ENCODE data around the gene SLC7A5.
"Not testable (repeated sequence)": the region's sequence is repeated elsewhere in the genome, so short reads cannot be mapped to it uniquely, and the experiment has no call there.

SLC7A5 gene

GRCh38 chr16:87832741-87833502 lies 36.4 kb downstream of the SLC7A5 start:
- no peak for DNase-seq (ENCODE audit: low spot score)

DNA sequence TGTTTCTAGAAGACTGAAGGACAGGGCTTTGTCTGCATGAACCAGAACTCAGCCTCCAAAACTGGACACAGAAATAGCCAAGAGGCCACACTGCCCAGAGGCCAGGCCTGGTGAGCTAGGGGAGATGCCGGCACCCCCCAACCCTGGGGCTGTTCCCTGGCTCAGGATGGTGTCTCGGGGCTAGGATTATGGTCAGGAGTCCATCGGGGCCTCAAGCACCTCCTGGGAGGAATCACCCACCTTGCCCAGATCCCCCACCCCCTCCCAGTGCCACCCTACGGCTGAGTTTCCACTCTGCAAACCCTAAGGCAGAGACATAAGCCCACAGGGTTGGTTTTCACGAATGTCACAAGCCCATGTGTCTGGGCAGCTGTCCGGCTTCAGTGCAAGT lies 37.2 kb downstream of the SLC7A5 start:
- DNase-seq (ENCODE audit: low spot score) = no peak

DNA sequence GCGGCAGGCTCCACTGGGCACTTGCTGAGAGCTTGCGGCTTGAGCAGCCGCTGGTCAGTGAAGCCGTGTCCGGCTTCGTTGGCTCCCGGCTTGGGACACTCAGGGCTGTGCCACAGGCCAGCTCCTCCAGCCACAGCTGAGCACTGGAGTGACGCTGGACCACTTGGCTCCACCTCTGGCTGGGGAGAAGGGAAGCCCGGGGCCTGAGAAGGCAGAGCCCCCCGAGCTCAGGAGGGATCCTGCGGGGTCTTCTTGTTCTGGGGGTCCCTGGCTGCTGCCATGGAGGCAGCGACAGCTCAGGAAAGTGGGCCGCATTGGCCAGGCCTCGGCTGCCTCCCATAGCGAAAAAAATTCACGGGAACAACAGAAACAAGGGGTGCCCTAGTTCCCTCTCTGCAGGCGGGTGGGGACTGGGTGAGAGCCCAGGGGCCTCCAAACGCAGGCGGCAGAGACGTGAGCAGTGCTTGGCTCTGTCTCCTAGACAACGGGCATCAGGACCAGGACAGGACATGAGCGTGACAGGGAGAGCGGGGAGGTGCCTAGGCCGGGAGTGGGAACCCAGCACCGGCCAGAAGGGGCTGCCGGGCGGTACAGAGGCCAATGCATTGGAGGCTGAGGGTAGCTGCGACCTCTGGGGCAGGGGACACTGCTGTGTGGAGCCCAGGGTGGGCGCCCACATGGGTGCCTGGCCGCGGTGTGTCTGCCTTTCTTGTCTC lies 37.7 kb downstream of the SLC7A5 start:
- DNase-seq (ENCODE audit: low spot score) = no peak

DNA sequence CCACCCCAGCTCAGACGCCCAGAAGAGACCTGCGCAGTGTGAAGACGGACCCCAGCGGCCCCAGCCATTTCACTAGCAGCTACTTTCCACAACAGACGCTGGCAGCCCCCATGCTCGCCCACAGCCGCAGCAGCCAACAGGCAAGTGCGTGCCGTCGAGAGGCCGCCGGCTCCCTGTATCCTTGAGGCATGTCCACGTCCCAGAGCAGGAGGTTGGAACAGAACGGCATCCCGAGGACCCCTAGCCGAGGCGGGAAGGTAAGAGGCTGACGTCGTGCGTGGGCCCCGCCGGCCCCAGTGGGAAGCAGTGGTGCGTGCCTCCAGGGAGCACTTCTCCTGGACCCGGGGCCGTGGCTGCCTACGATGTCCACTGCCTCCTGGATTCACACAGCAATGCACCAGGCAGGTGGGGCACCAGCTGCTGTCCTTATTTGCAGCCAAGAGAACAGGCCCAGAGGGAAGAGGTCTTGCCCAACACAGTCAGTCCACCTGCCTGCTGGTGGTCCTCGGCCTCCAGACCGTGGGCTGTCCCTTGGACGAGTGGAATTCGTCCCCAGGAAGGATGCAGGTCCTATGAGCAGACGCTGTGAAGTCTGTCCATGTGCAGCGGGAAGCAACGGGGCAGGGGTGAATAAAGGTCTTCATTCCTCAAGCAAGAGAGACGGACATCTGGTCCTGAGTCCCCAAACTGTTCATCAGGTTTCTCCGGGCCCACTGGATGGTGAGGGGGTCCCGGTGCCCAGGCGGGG lies 38.5 kb downstream of the SLC7A5 start:
- no peak for DNase-seq (ENCODE audit: low spot score)

- DNase-seq (ENCODE audit: low spot score) = no peak
These were observed 39.2 kb downstream of the SLC7A5 start for GRCh38 chr16:87829988-87830672.

DNA sequence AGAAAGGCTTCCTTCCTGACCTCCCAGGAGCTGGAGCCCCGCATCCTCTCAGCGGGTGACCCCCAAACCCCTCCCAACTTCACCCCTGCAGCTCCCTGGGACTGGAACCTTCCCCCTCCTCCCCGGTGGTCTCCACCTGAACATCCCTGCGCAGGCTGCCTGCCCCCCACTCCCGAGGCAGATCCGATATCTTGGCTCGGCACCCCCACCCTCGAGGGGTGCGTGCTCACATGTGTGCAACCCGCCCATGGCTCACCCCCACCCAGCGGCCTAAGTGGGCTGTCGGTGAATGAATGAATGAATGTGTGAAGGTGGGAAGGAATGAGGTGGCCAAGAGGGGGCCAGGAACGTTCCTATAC lies 39.7 kb downstream of the SLC7A5 start:
- DNase-seq (ENCODE audit: low spot score) = no peak

DNA sequence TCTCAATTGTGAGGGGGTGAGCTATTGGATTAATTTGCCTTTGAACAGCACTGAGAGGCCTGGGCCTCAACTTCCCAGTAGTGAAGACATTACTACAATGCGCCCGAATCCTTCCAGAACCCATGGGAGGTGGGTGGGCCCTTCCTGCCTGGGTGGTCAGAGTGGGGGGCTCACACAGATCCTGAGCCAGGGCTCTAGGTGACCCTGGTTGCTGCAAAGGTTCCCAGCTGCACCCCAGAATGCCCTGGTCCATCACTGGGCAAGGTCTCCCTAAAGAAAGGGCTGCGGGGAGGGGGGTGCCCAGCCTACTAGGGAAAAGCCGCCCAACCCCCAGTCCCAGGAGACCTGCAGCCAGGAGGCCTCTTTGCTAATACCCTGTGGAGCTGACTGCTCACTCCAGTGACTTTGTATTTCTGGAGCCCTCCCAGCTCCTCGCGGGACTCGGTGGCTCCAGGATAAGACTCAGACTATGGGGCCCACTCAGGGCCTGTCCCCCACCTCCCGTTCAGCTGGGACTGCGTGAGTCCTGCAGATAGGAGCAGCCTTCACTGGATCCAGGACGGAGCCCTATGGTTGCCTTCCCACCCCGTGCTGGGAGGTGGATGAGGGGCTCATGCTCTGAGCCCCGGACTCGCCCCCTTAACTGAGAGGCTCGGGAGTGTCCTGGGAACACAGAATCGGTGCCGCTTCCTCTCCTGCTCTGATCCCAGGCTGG lies 40.2 kb downstream of the SLC7A5 start:
- DNase-seq (ENCODE audit: low spot score) = no peak

DNA sequence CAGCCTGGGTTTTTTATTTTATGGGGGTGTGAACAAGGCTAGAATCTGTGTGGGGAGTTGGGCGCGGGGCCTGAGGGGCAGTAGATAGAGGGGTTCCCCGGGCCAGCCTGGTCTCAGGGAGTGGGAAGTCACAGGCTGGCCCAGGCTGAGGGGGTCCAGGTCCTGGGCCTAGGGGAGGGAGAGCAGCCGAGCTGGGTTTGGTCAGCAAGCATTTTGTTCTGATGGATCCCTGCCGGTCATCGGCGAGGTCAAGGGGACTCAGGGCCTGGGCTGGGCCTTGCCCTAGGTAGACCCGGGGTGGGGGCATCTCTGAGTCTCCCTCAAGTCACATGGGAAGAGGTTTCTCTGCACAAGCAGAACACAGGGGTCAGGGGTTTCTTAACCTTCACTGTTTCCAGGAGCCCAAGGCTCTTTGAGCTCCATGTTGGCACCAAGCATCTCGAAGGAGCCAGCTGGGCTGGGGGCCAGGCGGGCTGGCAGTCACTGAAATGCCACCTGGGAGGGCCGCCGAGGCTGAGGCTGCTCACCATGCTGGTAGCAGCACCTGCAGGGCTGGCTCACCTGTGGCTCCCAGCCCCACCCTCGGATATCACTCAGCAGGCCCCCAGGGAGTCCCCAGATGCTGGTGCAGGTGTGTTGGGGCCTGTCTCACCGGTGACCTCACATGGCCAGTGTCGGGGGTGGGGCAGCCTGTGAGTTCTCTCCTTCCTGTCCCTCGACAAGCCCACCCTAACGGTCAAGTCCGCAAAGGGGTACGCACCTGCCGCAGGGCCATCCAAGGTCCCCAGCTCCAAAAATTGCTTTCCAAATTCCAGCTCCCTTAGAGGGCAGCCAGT lies 41.0 kb downstream of the SLC7A5 start:
- DNase-seq (ENCODE audit: low spot score) = no peak

GRCh38 chr16:87827588-87827915 lies 41.8 kb downstream of the SLC7A5 start:
- DNase-seq (ENCODE audit: low spot score) = not testable (repeated sequence)

GRCh38 chr16:87826798-87827587 lies 42.3 kb downstream of the SLC7A5 start:
- DNase-seq (ENCODE audit: low spot score) = no peak

DNA sequence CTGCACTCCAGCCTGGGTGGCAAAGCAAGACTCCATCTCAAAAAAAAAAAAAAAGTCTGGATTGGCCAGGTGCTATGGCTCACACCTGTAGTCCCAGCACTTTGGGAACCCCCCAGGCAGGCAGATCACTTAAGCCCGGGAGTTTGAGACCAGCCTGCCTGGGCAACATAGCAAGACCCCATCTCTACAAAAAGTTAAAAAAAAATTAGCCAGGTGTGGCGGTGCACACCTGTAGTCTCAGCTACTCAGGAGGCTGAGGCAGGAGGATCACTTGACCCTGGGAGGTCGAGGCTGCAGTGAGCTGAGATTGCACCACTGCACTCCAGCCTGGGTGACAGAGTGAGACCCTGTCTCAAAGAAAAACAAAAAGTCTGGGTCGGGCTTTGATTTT lies 42.9 kb downstream of the SLC7A5 start:
- not testable (repeated sequence) for DNase-seq (ENCODE audit: low spot score)

GRCh38 chr16:87825842-87826120 lies 43.5 kb downstream of the SLC7A5 start:
- not testable (repeated sequence) for DNase-seq (ENCODE audit: low spot score)

GRCh38 chr16:87824991-87825841 lies 44.1 kb downstream of the SLC7A5 start:
- DNase-seq (ENCODE audit: low spot score) = no peak

DNA sequence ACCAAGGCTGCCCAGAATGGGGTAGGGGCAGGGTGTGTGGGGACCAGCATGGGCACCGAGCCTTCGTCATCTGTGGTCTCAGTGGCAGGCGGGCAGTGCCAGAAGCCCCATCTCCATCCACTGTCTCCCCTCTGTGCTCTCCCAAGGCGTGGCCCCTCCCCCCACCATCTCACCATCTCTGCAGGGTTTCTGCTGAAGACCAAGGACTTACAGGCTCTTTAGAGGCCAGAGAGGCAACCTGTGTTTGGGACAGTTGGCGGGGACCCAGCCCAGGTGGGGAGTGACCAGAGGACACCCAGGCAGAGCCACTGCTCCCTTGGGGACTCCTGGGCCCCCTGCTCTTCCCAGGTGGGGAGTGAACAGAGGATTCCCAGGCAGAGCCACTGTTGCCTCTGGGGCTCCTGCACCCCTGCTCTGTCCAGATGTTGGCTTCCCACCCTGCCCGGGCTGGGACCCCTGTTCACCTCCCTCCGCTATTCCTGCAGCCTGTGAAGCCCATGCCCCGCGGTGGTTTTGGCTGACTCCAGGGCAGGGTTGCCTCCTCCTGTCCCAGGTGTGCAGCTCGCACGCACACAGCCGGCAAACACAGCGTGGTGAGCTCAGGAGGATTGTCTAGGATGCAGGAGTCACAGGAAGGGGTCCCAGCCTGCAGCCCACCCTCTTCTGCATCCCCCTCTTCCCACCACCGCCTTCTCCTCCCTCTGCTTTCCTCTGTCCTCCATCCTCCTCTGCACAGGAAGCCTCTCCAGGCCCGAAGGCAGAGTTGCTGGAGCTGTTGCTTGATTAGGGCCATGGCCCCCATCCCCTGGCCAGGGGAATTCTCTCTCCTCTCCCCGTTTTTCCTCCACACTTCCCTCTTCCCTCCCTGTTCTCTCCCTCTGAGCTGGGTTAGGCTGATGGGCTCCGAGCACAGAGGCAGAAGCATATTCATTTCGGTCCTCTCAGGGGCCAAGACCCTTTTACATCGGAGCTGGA lies 45.0 kb downstream of the SLC7A5 start:
- no peak for DNase-seq (ENCODE audit: low spot score)

DNA sequence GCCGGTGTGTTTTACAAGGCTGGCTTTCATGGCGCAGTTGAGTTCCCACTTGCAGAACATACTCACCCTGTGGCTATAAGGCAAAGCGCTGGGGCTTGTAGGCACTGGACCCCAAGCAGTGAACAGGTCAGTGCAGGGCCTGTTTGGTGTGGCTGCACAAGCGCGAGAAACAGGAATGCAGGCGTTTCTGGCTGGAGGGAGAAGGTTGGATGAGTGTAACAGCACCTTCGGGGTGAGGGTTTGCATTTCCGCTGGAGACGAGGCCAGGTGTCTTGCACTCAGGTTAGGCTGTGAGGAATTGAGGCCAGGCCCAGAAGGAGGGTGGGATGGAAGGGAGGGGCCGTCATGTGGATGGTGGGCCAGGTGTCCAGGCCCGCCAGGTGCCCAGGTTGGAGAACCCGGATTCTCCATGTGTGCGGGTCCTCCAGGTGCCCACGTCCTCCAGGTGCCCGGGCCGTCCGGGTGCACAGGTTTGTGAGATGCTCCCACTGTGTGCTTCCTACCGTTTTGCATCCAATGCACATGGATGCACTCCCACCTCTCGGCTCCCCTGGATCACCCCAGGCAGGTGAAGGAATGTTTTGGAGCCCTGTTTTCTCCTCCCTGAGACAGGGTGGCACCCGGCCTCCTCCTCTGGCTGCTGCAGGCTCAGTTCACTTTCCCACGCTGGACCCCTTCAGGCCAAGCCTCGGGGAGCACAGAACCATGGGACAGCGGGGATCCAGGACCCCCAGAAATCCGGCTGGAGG lies 46.0 kb downstream of the SLC7A5 start:
- DNase-seq (ENCODE audit: low spot score) = no peak

DNA sequence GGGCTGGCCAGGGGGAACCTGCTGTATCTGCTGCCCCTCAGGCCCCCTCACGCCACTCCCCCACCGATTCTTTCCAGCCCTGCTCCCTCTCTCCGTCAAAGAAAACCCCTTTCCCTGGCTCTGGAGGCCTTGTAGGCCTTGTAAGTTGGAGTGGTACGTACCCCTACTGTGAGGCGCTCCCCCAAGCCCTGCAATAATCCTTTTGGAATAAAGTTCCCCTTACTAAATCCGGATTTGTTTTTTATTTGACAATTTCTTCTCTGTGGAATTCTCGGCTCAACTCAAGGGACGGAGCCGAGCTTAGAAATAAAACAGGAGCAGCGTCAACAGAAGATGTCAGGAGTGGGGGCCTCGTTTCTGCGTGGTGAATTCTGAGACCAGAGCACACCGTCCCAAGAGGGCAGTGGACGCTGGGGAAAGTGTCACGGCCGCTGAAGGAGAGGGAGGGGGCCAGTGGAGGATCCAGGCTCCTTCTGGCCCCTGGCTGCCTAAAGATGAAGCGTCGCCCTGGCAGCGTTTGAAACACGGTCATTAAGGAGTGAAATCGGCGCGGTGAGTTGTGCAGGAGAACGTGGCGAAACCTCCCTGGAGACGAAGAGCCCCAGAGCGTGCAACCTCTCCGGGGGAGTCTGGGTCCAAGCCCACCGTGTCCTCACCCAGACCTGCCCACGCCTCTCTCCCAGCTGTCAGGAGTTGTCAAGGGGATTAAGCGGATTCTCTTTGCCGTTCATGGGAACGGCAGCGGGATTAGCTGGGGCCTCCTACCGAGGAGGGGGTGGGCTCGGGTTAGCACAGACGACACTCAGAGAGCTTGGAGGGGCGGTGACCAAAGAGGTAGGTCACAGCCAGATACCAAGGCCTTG lies 47.0 kb downstream of the SLC7A5 start:
- DNase-seq (ENCODE audit: low spot score) = no peak
